Measurements from ENCODE around the gene FOXL1. TPM values are rescaled to one million over a fixed set of nuclear protein-coding genes. Genes with fewer than 3 reads are reported as not detected.

FOXL1 gene
- total RNA-seq, 1 donor from 2014 or later = 0.38 TPM

GRCh38 chr16:86545481-86545880, 32.9 kb upstream of the FOXL1 start:
- intact Hi-C loops (cut with micrococcal nuclease) = no loop called here
- no peaks in the 10 kb centered on the region for H3K9me3 ChIP-seq (replicated peaks)
- DNase-seq = no peak
- H3K27ac ChIP-seq (replicated peaks) = no peak overlapping the region
- H3K36me3 ChIP-seq = peaks cover 86% of the 10 kb centered on the region
- H3K4me3 ChIP-seq = no peak overlapping the region
- no peaks in the 10 kb centered on the region for H3K27me3 ChIP-seq (ENCODE audit: low read depth)
- H3K4me1 ChIP-seq = peaks cover 23% of the 10 kb centered on the region
- no peak for TF ChIP-seq CTCF (IDR thresholded peaks at IDR 0.05; ENCODE audit: borderline replicate concordance)

GRCh38 chr16:86545954-86546637, 32.3 kb upstream of the FOXL1 start:
- Histone ChIP-seq H3K4me3 (no peak overlapping the region), H3K27me3 (ENCODE audit: low read depth) (no peaks in the 10 kb centered on the region), H3K36me3 (peaks cover 80% of the 10 kb centered on the region), H3K27ac (replicated peaks) (no peak overlapping the region), H3K4me1 (peaks cover 23% of the 10 kb centered on the region), H3K9me3 (replicated peaks) (no peaks in the 10 kb centered on the region)
- DNase-seq = no peak
- no peak for TF ChIP-seq CTCF (IDR thresholded peaks at IDR 0.05; ENCODE audit: borderline replicate concordance)
- intact Hi-C loops (cut with micrococcal nuclease) = no loop called here

- Histone ChIP-seq H3K9me3 (replicated peaks) (no peaks in the 10 kb centered on the region), H3K4me1 (peaks cover 23% of the 10 kb centered on the region), H3K36me3 (peaks cover 77% of the 10 kb centered on the region), H3K27ac (replicated peaks) (no peak overlapping the region), H3K27me3 (ENCODE audit: low read depth) (no peaks in the 10 kb centered on the region), H3K4me3 (no peak overlapping the region)
- intact Hi-C loops (cut with micrococcal nuclease) = no loop called here
- TF ChIP-seq CTCF (IDR thresholded peaks at IDR 0.05; ENCODE audit: borderline replicate concordance) = no peak
- no peak for DNase-seq
Measured at GRCh38 chr16:86546638-86547013, 31.7 kb upstream of the FOXL1 start.

- DNase-seq = no peak
- H3K4me3 ChIP-seq = no peak overlapping the region
- peaks cover 75% of the 10 kb centered on the region for H3K36me3 ChIP-seq
- H3K27ac ChIP-seq (replicated peaks) = no peak overlapping the region
- no peaks in the 10 kb centered on the region for H3K27me3 ChIP-seq (ENCODE audit: low read depth)
- intact Hi-C loops (cut with micrococcal nuclease) = no loop called here
- no peaks in the 10 kb centered on the region for H3K9me3 ChIP-seq (replicated peaks)
- no peak for TF ChIP-seq CTCF (IDR thresholded peaks at IDR 0.05; ENCODE audit: borderline replicate concordance)
- peaks cover 23% of the 10 kb centered on the region for H3K4me1 ChIP-seq
Measured at GRCh38 chr16:86547286-86547685, 31.1 kb upstream of the FOXL1 start.

- Histone ChIP-seq H3K4me3 (no peak overlapping the region), H3K36me3 (peaks cover 60% of the 10 kb centered on the region), H3K4me1 (peaks cover 35% of the 10 kb centered on the region), H3K9me3 (replicated peaks) (no peaks in the 10 kb centered on the region), H3K27ac (replicated peaks) (no peak overlapping the region), H3K27me3 (ENCODE audit: low read depth) (no peaks in the 10 kb centered on the region)
- intact Hi-C loops (cut with micrococcal nuclease) = no loop called here
- no peak for DNase-seq
- no peak for TF ChIP-seq CTCF (IDR thresholded peaks at IDR 0.05; ENCODE audit: borderline replicate concordance)
Measured at GRCh38 chr16:86549076-86549892, 29.1 kb upstream of the FOXL1 start.
